SK-N-SH treated with all-trans-retinoic acid at 6 μM for 48 hours (cell line): Measurements from ENCODE around the gene NUBPL.

Experiments
- CSDC2 ChIP-seq: fragments of 250-450 bp; sonication (Bioruptor Pico); IDR thresholded peaks from 2 replicates; pipeline ENCODE4 v1.5.0; 2020; ENCODE audit warnings: mild to moderate bottlenecking, moderate library complexity
- ZFP3 ChIP-seq: fragments of 250-450 bp; sonication (Bioruptor Pico); IDR thresholded peaks from 2 replicates; pipeline ENCODE4 v1.5.0; 2020; ENCODE audit warnings: mild to moderate bottlenecking, moderate library complexity

DNA sequence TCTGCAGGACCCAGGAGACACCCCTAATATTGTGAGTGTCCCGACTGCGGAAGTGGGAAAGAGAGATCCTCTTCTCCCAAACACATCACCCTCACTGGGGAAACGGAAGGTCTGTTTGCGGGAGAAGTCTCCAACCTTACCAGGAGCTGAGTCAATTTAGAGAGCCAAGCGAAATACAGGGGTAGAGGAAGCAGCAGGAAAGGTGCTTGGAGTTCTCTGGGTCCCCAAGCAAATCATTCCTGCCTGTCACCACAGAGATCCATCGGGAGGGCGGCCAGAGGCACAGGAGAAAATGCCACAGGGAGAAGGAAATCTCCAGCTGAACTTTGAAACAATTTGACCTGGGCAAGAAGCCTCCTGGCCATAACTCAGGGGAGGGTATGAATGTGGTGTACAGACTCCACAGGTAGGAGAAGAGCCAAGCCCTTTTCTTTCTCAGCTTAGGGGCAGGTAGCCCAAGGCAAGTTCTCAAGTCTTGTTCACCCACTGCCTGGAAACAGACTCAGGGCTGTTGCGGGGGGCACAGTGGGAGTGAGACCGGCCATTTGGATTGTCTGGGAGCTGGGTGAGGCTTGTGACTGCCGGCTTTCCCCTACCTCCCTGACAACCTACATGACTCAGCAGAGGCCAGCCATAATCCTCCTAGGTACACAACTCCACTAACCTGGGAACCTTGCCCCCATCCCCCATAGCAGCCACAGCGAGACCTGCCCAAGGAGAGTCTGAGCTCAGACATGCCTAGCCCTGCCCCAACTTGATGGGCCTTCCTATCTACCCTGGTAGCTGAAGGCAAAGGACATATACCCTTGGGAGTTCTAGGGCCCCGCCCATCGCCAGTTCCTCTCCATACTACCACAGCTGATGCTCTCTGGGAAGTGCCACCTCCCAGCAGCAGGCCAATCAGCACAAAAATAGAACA, 304.0 kb downstream of the NUBPL start:
- no peak for TF ChIP-seq ZFP3 (CRISPR knock-in tag)
- TF ChIP-seq CSDC2 (CRISPR knock-in tag) = no peak
